ENCODE data around the gene CNDP2. TPM values are rescaled to one million over a fixed set of nuclear protein-coding genes. Genes with fewer than 3 reads are reported as not detected.
"Not testable (repeated sequence)": the region's sequence is repeated elsewhere in the genome, so short reads cannot be mapped to it uniquely, and the experiment has no call there.

The CNDP2 gene
- total RNA-seq, 8 experiments from 2014 or later, result 42.5 to 222 (median 75.9) TPM

GRCh38 chr18:74558096-74558495 lies 61.9 kb downstream of the CNDP2 start:
- Histone ChIP-seq H3K27ac (no peak overlapping the region), H3K4me1 (replicated peaks in 1 of 2) (no peaks in the 10 kb centered on the region), H3K4me3 (no peak overlapping the region)
- in situ Hi-C loops (cut with MboI; ENCODE audit: low pct_unique_long_range_greater_than_20kb in 2 of 9, low sequenced_read_pairs in 9 of 9, unreplicated experiment in 9 of 9), result loop anchor here in 3 of 9 experiments (10.0 to 25.0 kb wide), 2 partner anchors 203 to 371 kb away; no protein-coding TSS in a partner anchor
- ATAC-seq (replicated peaks in 6 of 8), result no peak
- 67 to 100% (median 79%) methylated on average over 1 to 4 of the region's 4 CpGs; no CpG with 5 or more reads in 5 of the 10 experiments for WGBS, 10 experiments

GRCh38 chr18:74562131-74562730 lies 66.1 kb downstream of the CNDP2 start:
- H3K4me1 ChIP-seq (replicated peaks in 1 of 2), result no peaks in the 10 kb centered on the region
- H3K4me3 ChIP-seq, result no peak overlapping the region
- in situ Hi-C loops (cut with MboI; ENCODE audit: low pct_unique_long_range_greater_than_20kb in 2 of 9, low sequenced_read_pairs in 9 of 9, unreplicated experiment in 9 of 9), result loop anchor here in 1 of 9 experiments (25.0 kb wide), 1 partner anchor 375 kb away; no protein-coding TSS in a partner anchor
- WGBS, 10 experiments, result 0 to 100% (median 73%) methylated on average over 1 to 4 of the region's 4 CpGs; no CpG with 5 or more reads in 1 of the 10 experiments
- H3K27ac ChIP-seq, result no peak overlapping the region
- ATAC-seq (replicated peaks in 6 of 8), result no peak

- ATAC-seq (replicated peaks in 6 of 8), result no peak
- H3K4me1 ChIP-seq (replicated peaks in 1 of 2), result no peaks in the 10 kb centered on the region
- WGBS, 10 experiments, result 9 to 93% (median 71%) methylated on average over 1 to 3 of the region's 4 CpGs; no CpG with 5 or more reads in 3 of the 10 experiments
- H3K27ac ChIP-seq, result no peak overlapping the region
- in situ Hi-C loops (cut with MboI; ENCODE audit: low pct_unique_long_range_greater_than_20kb in 2 of 9, low sequenced_read_pairs in 9 of 9, unreplicated experiment in 9 of 9), result loop anchor here in 1 of 9 experiments (25.0 kb wide), 1 partner anchor 375 kb away; no protein-coding TSS in a partner anchor
- H3K4me3 ChIP-seq, result no peak overlapping the region
Measured at GRCh38 chr18:74562775-74563174, 66.6 kb downstream of the CNDP2 start.

- no peak overlapping the region for H3K4me3 ChIP-seq
- in situ Hi-C loops (cut with MboI; ENCODE audit: low pct_unique_long_range_greater_than_20kb in 2 of 9, low sequenced_read_pairs in 9 of 9, unreplicated experiment in 9 of 9), result loop anchor here in 1 of 9 experiments (25.0 kb wide), 1 partner anchor 377 kb away; no protein-coding TSS in a partner anchor
- WGBS, 10 experiments, result 28 to 94% (median 70%) methylated on average over 2 to 3 of the region's 3 CpGs
- H3K4me1 ChIP-seq (replicated peaks in 1 of 2), result no peaks in the 10 kb centered on the region
- no peak for ATAC-seq (replicated peaks in 6 of 8)
- H3K27ac ChIP-seq, result no peak overlapping the region
Measured at GRCh38 chr18:74563999-74564398, 67.8 kb downstream of the CNDP2 start.

GRCh38 chr18:74565164-74565563 lies 69.0 kb downstream of the CNDP2 start:
- 0 to 83% (median 27%) methylated on average over 1 of the region's 1 CpG; no CpG with 5 or more reads in 6 of the 10 experiments for WGBS, 10 experiments
- not testable (repeated sequence) for H3K27ac ChIP-seq; H3K4me1 ChIP-seq (replicated peaks in 1 of 2); ATAC-seq (replicated peaks in 6 of 8); H3K4me3 ChIP-seq
- in situ Hi-C loops (cut with MboI; ENCODE audit: low pct_unique_long_range_greater_than_20kb in 2 of 9, low sequenced_read_pairs in 9 of 9, unreplicated experiment in 9 of 9), result loop anchor here in 1 of 9 experiments (25.0 kb wide), 1 partner anchor 378 kb away; no protein-coding TSS in a partner anchor

- 40 to 100% (median 67%) methylated on average over 1 to 2 of the region's 3 CpGs; no CpG with 5 or more reads in 5 of the 10 experiments for WGBS, 10 experiments
- H3K27ac ChIP-seq; ATAC-seq (replicated peaks in 6 of 8); H3K4me1 ChIP-seq (replicated peaks in 1 of 2); H3K4me3 ChIP-seq: not testable (repeated sequence)
- in situ Hi-C loops (cut with MboI; ENCODE audit: low pct_unique_long_range_greater_than_20kb in 2 of 9, low sequenced_read_pairs in 9 of 9, unreplicated experiment in 9 of 9), result loop anchor here in 1 of 9 experiments (25.0 kb wide), 1 partner anchor 379 kb away; no protein-coding TSS in a partner anchor
Measured at GRCh38 chr18:74565993-74566392, 69.8 kb downstream of the CNDP2 start.

- H3K4me1 ChIP-seq (replicated peaks in 1 of 2), result no peaks in the 10 kb centered on the region
- no peak for ATAC-seq (replicated peaks in 6 of 8)
- H3K4me3 ChIP-seq, result no peak overlapping the region
- no peak overlapping the region for H3K27ac ChIP-seq
- in situ Hi-C loops (cut with MboI; ENCODE audit: low pct_unique_long_range_greater_than_20kb in 2 of 9, low sequenced_read_pairs in 9 of 9, unreplicated experiment in 9 of 9), result loop anchor here in 1 of 9 experiments (25.0 kb wide), 1 partner anchor 381 kb away; no protein-coding TSS in a partner anchor
- 0 to 90% (median 36%) methylated on average over 1 to 6 of the region's 7 CpGs; no CpG with 5 or more reads in 1 of the 10 experiments for WGBS, 10 experiments
Measured at GRCh38 chr18:74567822-74568221, 71.7 kb downstream of the CNDP2 start.

GRCh38 chr18:74569401-74569800 lies 73.2 kb downstream of the CNDP2 start:
- H3K4me1 ChIP-seq (replicated peaks in 1 of 2), result peaks cover 0 to 6% of the 10 kb centered on the region in 2 donors
- in situ Hi-C loops (cut with MboI; ENCODE audit: low pct_unique_long_range_greater_than_20kb in 2 of 9, low sequenced_read_pairs in 9 of 9, unreplicated experiment in 9 of 9), result loop anchor here in 1 of 9 experiments (25.0 kb wide), 1 partner anchor 382 kb away; no protein-coding TSS in a partner anchor
- no peak for ATAC-seq (replicated peaks in 6 of 8)

GRCh38 chr18:74570266-74570665 lies 74.1 kb downstream of the CNDP2 start:
- Histone ChIP-seq H3K4me1 (replicated peaks in 1 of 2) (peaks cover 0 to 7% of the 10 kb centered on the region in 2 donors), H3K4me3 (no peak overlapping the region), H3K27ac (no peak overlapping the region)
- ATAC-seq (replicated peaks in 6 of 8), result no peak
- in situ Hi-C loops (cut with MboI; ENCODE audit: low pct_unique_long_range_greater_than_20kb in 2 of 9, low sequenced_read_pairs in 9 of 9, unreplicated experiment in 9 of 9), result loop anchor here in 1 of 9 experiments (25.0 kb wide), 1 partner anchor 383 kb away; no protein-coding TSS in a partner anchor
- WGBS, 10 experiments, result 24 to 94% (median 72%) methylated on average over 1 to 4 of the region's 4 CpGs

More at GRCh38 chr18:74569401-74569800, 73.2 kb downstream of the CNDP2 start:
- 50 to 100% (median 83%) methylated on average over 1 to 4 of the region's 4 CpGs; no CpG with 5 or more reads in 1 of the 10 experiments for WGBS, 10 experiments
- Histone ChIP-seq H3K27ac (no peak overlapping the region), H3K4me3 (no peak overlapping the region)

GRCh38 chr18:74571895-74572680 lies 75.9 kb downstream of the CNDP2 start:
- no peak overlapping the region for H3K27ac ChIP-seq
- peaks cover 0 to 7% of the 10 kb centered on the region in 2 donors for H3K4me1 ChIP-seq (replicated peaks in 1 of 2)
- in situ Hi-C loops (cut with MboI; ENCODE audit: low pct_unique_long_range_greater_than_20kb in 2 of 9, low sequenced_read_pairs in 9 of 9, unreplicated experiment in 9 of 9), result loop anchor here in 1 of 9 experiments (25.0 kb wide), 1 partner anchor 385 kb away; no protein-coding TSS in a partner anchor
- no peak for ATAC-seq (replicated peaks in 6 of 8)
- H3K4me3 ChIP-seq, result no peak overlapping the region
- 53 to 93% (median 70%) methylated on average over 2 to 12 of the region's 12 CpGs; no CpG with 5 or more reads in 2 of the 10 experiments for WGBS, 10 experiments

GRCh38 chr18:74573053-74573452 lies 76.9 kb downstream of the CNDP2 start:
- no peak for ATAC-seq (replicated peaks in 6 of 8)
- Histone ChIP-seq H3K4me1 (replicated peaks in 1 of 2) (peaks cover 0 to 7% of the 10 kb centered on the region in 2 donors), H3K4me3 (no peak overlapping the region), H3K27ac (no peak overlapping the region)
- in situ Hi-C loops (cut with MboI; ENCODE audit: low pct_unique_long_range_greater_than_20kb in 2 of 9, low sequenced_read_pairs in 9 of 9, unreplicated experiment in 9 of 9), result loop anchor here in 1 of 9 experiments (25.0 kb wide), 1 partner anchor 386 kb away; no protein-coding TSS in a partner anchor

Measured in motor neuron (in vitro differentiated cells).